ENCODE data around the gene CS. TPM values are rescaled to one million over a fixed set of nuclear protein-coding genes. Genes with fewer than 3 reads are reported as not detected.
"Not testable (repeated sequence)": the region's sequence is repeated elsewhere in the genome, so short reads cannot be mapped to it uniquely, and the experiment has no call there.

CS gene
- total RNA-seq, 1 donor from 2014 or later = 167 TPM

DNA sequence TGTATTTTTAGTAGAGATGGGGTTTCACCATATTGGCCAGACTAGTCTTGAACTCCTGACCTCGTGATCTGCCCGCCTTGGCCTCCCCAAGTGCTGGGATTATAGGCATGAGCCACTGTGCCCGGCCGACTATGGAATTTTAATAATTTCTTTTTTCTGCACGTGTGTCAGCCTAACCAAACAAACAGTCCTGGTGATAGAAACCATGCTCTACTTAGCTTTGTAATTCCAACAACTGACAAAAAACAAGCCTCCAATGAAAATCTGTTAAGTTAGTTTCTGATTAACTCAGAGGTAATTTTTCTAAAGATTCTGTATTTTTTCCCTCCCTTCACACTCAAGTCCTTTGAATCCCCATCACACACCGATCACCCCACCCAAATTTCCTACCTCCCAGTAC lies 18.1 kb downstream of the CS start:
- no peak for DNase-seq (ENCODE audit: low spot score in 2 of 2, unreplicated experiment in 2 of 2)
- H3K27ac Mint-ChIP-seq = no peak overlapping the region
- no peaks in the 10 kb centered on the region for H3K4me1 Mint-ChIP-seq
- H3K36me3 Mint-ChIP-seq = peaks cover 29% of the 10 kb centered on the region
- H3K27me3 Mint-ChIP-seq (ENCODE audit: low read depth) = no peaks in the 10 kb centered on the region
- H3K4me3 Mint-ChIP-seq = no peak overlapping the region
- TF ChIP-seq, protein P1, sequence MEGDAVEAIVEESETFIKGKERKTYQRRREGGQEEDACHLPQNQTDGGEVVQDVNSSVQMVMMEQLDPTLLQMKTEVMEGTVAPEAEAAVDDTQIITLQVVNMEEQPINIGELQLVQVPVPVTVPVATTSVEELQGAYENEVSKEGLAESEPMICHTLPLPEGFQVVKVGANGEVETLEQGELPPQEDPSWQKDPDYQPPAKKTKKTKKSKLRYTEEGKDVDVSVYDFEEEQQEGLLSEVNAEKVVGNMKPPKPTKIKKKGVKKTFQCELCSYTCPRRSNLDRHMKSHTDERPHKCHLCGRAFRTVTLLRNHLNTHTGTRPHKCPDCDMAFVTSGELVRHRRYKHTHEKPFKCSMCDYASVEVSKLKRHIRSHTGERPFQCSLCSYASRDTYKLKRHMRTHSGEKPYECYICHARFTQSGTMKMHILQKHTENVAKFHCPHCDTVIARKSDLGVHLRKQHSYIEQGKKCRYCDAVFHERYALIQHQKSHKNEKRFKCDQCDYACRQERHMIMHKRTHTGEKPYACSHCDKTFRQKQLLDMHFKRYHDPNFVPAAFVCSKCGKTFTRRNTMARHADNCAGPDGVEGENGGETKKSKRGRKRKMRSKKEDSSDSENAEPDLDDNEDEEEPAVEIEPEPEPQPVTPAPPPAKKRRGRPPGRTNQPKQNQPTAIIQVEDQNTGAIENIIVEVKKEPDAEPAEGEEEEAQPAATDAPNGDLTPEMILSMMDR (IDR thresholded peaks at IDR 0.05; ENCODE audit: unreplicated experiment) = no peak
- no peaks in the 10 kb centered on the region for H3K9me3 Mint-ChIP-seq

DNA sequence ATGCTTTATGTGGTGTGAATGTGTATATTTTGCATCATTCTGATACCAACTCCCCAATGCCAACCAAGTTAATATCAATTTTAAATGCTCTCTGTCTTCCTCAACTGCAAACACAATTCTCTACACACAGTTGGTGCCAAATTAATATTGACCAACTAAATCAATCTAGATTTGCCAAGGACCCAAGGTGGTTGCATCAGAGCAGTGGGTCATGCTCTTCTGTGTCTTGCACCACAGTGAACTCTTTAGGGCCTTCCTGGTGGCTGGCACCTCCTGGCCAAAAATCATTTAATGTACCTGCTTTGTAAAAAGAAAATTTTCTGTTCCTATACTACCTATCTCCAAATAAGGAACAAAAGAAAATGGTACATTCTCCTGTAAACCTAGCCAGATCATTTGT lies 19.3 kb downstream of the CS start:
- Mint-ChIP-seq H3K36me3 (peaks cover 31% of the 10 kb centered on the region), H3K27ac (no peak overlapping the region)
- TF ChIP-seq, protein P1 (IDR thresholded peaks at IDR 0.05; ENCODE audit: unreplicated experiment) = no peak

DNA sequence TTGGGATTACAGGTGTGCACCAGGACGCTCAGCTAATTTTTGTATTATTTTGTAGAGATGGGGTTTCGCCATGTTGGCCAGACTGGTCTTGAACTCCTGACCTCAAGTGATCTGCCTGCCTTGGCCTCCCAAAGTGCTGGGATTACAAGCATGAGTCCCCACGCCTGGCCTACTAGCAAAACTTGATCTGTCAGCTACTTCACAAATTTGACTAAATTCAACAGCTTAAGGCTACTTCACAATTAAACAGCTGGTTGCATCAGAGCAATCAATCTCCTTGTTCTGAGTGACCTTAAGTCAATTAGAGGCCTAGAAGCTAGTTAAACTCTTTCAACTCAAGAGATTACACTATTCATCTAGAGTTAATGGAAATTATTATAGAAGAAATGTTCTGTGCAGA lies 21.2 kb downstream of the CS start:
- H3K4me1 Mint-ChIP-seq = no peaks in the 10 kb centered on the region
- TF ChIP-seq, protein P1 (IDR thresholded peaks at IDR 0.05; ENCODE audit: unreplicated experiment) = no peak
- H3K27me3 Mint-ChIP-seq (ENCODE audit: low read depth) = no peaks in the 10 kb centered on the region
- peaks cover 35% of the 10 kb centered on the region for H3K36me3 Mint-ChIP-seq
- no peak overlapping the region for H3K4me3 Mint-ChIP-seq
- H3K27ac Mint-ChIP-seq = no peak overlapping the region
- no peak for DNase-seq (ENCODE audit: low spot score in 2 of 2, unreplicated experiment in 2 of 2)
- H3K9me3 Mint-ChIP-seq = no peaks in the 10 kb centered on the region

More for the DNA sequence above, 19.3 kb downstream of the CS start:
- Mint-ChIP-seq H3K9me3 (no peaks in the 10 kb centered on the region), H3K4me1 (no peaks in the 10 kb centered on the region), H3K4me3 (no peak overlapping the region), H3K27me3 (ENCODE audit: low read depth) (no peaks in the 10 kb centered on the region)
- DNase-seq (ENCODE audit: low spot score in 2 of 2, unreplicated experiment in 2 of 2) = no peak

DNA sequence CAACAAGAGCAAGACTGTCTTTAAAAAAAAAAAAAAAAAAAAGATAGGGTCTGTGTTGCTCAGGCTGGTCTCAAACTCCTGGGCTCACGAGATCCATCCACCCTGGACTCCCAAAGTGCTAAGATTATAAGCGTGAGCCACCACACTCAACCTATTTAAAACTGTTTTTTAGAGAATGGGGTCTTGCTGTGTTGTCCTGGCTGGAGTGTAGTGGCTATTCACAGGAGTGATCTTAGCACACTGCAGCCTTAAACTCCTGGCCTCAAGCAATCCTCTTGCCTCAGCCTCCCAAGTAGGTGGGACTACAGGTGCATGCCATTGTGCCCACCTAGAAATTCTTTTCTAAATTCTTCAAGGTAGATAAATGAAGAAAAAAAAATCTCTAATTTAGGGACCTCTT lies 25.8 kb downstream of the CS start:
- H3K36me3 Mint-ChIP-seq = peaks cover 32% of the 10 kb centered on the region
- TF ChIP-seq, protein P1 (IDR thresholded peaks at IDR 0.05; ENCODE audit: unreplicated experiment) = no peak
- H3K4me3 Mint-ChIP-seq = no peak overlapping the region
- H3K4me1 Mint-ChIP-seq = no peaks in the 10 kb centered on the region
- H3K27me3 Mint-ChIP-seq (ENCODE audit: low read depth) = no peaks in the 10 kb centered on the region
- H3K9me3 Mint-ChIP-seq = no peaks in the 10 kb centered on the region
- H3K27ac Mint-ChIP-seq = no peak overlapping the region
- no peak for DNase-seq (ENCODE audit: low spot score in 2 of 2, unreplicated experiment in 2 of 2)

DNA sequence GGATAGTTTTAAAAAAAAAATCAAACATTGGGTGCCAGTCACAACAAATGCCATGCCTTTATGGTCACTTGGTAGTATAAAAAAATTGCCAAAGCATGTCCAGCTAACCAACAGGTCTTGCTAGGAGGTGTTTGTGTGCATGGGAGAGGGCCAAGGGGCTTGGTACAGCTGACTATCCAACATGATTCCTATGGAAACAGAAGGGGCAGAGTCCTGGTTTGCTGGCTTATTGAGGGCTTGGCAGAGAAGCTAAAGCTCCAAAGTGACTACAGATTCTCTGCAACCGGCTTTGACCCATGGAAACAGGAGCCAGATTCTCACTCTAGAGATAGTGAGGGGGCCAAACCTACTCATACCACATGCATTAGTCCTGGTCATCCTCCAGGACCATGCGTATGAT lies 27.7 kb downstream of the CS start:
- H3K36me3 Mint-ChIP-seq = peaks cover 30% of the 10 kb centered on the region
- H3K27ac Mint-ChIP-seq; H3K4me1 Mint-ChIP-seq; H3K4me3 Mint-ChIP-seq; H3K27me3 Mint-ChIP-seq (ENCODE audit: low read depth); H3K9me3 Mint-ChIP-seq; DNase-seq (ENCODE audit: low spot score in 2 of 2, unreplicated experiment in 2 of 2): not testable (repeated sequence)

DNA sequence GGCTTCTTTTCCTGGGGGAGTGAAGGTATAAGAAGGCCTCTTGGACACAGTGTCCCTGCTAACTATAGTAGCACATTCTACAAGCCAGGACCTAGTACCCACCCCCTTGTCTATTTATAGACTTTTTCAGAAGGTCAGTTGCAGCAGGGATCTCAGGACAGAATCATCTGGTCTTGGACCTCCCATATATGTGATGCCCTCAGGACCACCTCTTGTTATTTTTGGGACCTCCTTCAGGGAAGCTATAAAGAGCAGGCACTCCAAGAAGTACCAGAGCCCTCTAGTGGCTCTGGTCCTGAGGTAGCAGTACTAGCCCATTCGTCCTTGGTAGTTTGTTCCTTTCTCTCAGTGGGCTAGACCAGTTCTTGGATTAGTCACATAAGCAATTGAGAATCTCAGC lies 29.1 kb downstream of the CS start:
- Mint-ChIP-seq H3K27ac (peak overlapping the region; percentile 27), H3K4me3 (no peak overlapping the region)
- no peak for DNase-seq (ENCODE audit: low spot score in 2 of 2, unreplicated experiment in 2 of 2)

More for the DNA sequence above, 29.1 kb downstream of the CS start:
- Mint-ChIP-seq H3K9me3 (no peaks in the 10 kb centered on the region), H3K36me3 (peaks cover 27% of the 10 kb centered on the region), H3K27me3 (ENCODE audit: low read depth) (no peaks in the 10 kb centered on the region), H3K4me1 (peaks cover 7% of the 10 kb centered on the region)
- TF ChIP-seq, protein P1 (IDR thresholded peaks at IDR 0.05; ENCODE audit: unreplicated experiment) = no peak
